C4-2B (cell line): Measurements from ENCODE around the gene CPTP.

ENCODE experiments used
- H3K27ac ChIP-seq: fragments of 450-650 bp; 2 replicates; pipeline ENCODE4 v1.5.1; 2017
- ZFX ChIP-seq: fragments of 450-650 bp; IDR thresholded peaks from 2 replicates; pipeline ENCODE4 v1.6.1; 2017
- TF ChIP-seq, protein P1 (sequence below): fragments of 450-650 bp; conservative IDR thresholded peaks from 2 replicates; pipeline ENCODE4 v1.5.1; 2017; ENCODE audit warnings: mild to moderate bottlenecking

CPTP gene

GRCh38 chr1:1318777-1319645 lies 5.6 kb upstream of the CPTP start:
- TF ChIP-seq ZFX = no peak
- TF ChIP-seq, protein P1, sequence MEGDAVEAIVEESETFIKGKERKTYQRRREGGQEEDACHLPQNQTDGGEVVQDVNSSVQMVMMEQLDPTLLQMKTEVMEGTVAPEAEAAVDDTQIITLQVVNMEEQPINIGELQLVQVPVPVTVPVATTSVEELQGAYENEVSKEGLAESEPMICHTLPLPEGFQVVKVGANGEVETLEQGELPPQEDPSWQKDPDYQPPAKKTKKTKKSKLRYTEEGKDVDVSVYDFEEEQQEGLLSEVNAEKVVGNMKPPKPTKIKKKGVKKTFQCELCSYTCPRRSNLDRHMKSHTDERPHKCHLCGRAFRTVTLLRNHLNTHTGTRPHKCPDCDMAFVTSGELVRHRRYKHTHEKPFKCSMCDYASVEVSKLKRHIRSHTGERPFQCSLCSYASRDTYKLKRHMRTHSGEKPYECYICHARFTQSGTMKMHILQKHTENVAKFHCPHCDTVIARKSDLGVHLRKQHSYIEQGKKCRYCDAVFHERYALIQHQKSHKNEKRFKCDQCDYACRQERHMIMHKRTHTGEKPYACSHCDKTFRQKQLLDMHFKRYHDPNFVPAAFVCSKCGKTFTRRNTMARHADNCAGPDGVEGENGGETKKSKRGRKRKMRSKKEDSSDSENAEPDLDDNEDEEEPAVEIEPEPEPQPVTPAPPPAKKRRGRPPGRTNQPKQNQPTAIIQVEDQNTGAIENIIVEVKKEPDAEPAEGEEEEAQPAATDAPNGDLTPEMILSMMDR = no peak
- H3K27ac ChIP-seq = peak overlapping the region; percentile 69

- peak overlapping the region; percentile 69; the same call in 1 of the 2 replicates for H3K27ac ChIP-seq
- TF ChIP-seq, protein P1 = no peak
- no peak for TF ChIP-seq ZFX
These were observed 5.0 kb upstream of the CPTP start for GRCh38 chr1:1319646-1319941.

DNA sequence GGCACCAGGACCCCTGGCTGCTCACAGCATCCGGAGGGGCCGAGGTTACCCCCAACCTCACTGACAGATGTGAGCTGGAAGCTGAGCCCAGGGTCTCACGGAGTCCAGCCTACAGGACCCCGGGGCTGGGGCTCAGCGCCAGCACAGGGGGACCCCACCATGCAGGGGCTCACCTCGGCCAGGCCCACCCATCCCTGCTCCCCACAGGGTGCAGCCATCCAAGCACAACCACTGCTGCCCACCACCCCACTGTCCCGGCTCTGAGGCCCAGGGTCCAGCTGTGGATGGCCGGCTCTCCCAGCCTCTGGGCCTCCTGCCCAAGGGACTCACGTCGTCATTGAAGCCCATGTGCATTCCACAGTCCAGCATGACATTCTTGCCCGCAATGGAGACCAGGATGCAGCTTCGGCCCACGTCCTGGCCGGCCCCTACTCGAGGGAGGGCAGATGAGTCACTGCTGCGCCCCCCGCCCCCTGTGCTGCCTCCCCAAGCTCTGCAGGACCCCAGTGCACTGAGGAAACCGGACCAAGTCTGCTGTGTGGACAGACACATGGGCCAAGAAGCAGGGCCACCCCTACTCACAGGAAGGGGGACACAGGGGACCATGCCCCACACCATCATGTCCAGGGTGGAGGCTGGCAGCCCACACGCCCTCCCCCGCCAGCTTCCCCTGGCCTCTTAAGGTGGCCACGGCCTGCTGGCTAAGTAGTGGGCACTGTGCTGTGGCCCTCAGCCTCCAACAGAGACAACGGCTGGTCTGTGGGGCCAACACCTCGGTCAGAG lies 3.7 kb upstream of the CPTP start:
- peak overlapping the region; percentile 10 for H3K27ac ChIP-seq
- TF ChIP-seq, protein P1 = no peak
- no peak for TF ChIP-seq ZFX

- no peak for TF ChIP-seq ZFX
- TF ChIP-seq, protein P1 = no peak
- peak overlapping the region; percentile 10 for H3K27ac ChIP-seq
These were observed 3.1 kb upstream of the CPTP start for GRCh38 chr1:1321477-1321876.

DNA sequence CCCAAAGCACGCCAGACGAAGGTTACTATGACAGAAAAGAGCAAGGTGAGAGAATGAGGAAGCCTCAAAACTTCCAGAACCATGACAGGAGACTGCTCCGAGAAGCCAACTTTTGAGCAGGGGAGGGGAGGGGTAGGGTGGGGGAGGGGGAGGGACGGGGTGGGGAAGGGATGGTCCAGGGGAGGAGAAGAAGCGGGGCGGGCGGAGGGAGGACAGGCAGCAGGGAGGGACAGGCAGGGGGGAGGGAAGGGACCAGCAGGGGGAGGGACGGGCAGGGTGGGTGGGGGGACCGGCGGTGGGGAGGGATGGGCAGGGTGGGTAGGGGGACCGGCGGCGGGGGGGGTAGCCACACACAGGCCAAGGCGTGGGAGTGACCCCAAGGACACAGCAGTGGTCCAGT lies 2.2 kb upstream of the CPTP start:
- TF ChIP-seq, protein P1 = no peak
- no peak for TF ChIP-seq ZFX

DNA sequence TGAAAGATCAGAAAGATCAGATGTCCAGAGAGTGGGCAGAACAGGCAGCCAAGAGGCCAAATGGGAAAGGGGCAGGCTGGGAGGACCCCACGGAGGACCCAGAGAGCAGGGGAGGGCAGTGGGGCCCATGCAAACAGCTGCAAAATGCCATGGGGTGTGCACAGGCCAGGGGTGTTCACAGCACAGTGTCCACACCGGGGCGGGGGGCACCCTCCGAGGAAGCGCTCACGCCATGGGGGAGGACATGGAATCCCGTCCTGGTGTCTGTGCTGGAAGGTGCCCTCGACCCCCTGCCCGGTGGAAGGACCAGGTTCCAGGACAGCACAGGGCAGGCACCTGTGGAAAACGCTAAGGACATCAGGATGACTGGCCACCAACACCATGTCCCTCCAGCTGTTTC lies 1.6 kb upstream of the CPTP start:
- TF ChIP-seq ZFX = no peak
- TF ChIP-seq, protein P1 = no peak
- no peak overlapping the region; the same call in 1 of the 2 replicates for H3K27ac ChIP-seq

More for the DNA sequence above, 2.2 kb upstream of the CPTP start:
- no peak overlapping the region for H3K27ac ChIP-seq

DNA sequence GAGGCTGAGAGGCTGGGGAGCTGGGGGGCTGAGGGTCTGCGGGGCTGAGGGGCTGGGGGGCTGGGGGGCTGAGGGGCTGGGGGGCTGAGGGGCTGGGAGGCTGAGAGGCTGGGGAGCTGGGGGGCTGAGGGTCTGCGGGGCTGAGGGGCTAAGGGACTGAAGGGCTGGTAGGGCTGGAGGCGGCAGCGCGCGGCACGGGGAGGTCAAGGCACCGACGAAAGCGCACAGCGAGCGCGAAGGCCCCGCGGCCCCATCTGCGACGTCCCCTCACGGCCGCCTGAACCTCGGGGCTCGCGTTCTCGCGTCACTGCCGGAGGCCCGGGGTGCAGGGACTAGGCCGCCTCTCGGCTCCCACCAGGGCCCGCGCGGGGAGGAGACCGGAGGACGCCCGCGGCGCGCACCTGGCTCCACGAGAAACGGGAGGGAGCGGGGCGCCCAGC lies 498 bp upstream of the CPTP start:
- peak; percentile 49; the same call in 1 of the 2 replicates for TF ChIP-seq ZFX
- TF ChIP-seq, protein P1 = no peak
- peak overlapping the region; percentile 97 for H3K27ac ChIP-seq
